SK-N-SH (cell line): ENCODE results near the gene ZNF764. TPM values are rescaled to one million over a fixed set of nuclear protein-coding genes. Genes with fewer than 3 reads are reported as not detected.

Experiments used
- CTCF ChIA-PET: fragments of 300-600, 350-600 bp; formaldehyde crosslinking; extraction: SDS; loops from one replicate; lab custom pipeline; 2021; lab: Yijun Ruan, JAX
- POLR2A ChIA-PET: fragments of 350-600 bp; sonication (Branson Sonifier 250); formaldehyde crosslinking; extraction: SDS; loops from one replicate; lab custom pipeline; 2020; ENCODE audit warnings: antibody characterized with exemption, inconsistent platforms; lab: Yijun Ruan, JAX
- DNase-seq: peaks from one replicate; pipeline ENCODE4 v3.0.0; 2012
- H2AFZ ChIP-seq: fragments of 200-600 bp; sonication (generic); 2 replicates; pipeline ENCODE4 v1.8.1; 2016; ENCODE audit warnings: antibody characterized with exemption, mild to moderate bottlenecking, low read depth
- H3F3A ChIP-seq: fragments of 200-600 bp; sonication (generic); replicated peaks from 2 replicates; pipeline ENCODE3; 2016; ENCODE audit warnings: antibody characterized with exemption, mild to moderate bottlenecking; ENCODE audit not compliant: insufficient read depth
- H3K27ac ChIP-seq, 2 experiments: fragments of 200-500 bp in 1 of 2; fragments of 200-600 bp in 1 of 2; sonication (Bioruptor generic) in 1 of 2; sonication (generic), shearing (Covaris generic) in 1 of 2; 2 replicates each; pipeline versions ENCODE4 v1.5.1 to v1.6.1; 2014 to 2016; ENCODE audit warnings: low read depth in 2 of 2, inconsistent platforms in 1 of 2, low read length in 1 of 2, mild to moderate bottlenecking in 1 of 2, mixed read lengths in 1 of 2
- H3K27me3 ChIP-seq: fragments of 200-600 bp; sonication (generic), shearing (Covaris generic); 2 replicates; pipeline ENCODE4 v1.6.1; 2016; ENCODE audit warnings: mixed run types; ENCODE audit not compliant: insufficient read depth
- H3K36me3 ChIP-seq, 2 experiments: fragments of 200-500 bp in 1 of 2; fragments of 200-600 bp in 1 of 2; sonication (Bioruptor generic) in 1 of 2; sonication (generic) in 1 of 2; replicated peaks in 1 of 2; 2 replicates each; pipeline versions ENCODE3 to v1.5.1; 2014 to 2016; ENCODE audit warnings: low read length in 1 of 2, mild to moderate bottlenecking in 1 of 2; ENCODE audit not compliant: insufficient read depth in 2 of 2, control insufficient read depth in 1 of 2
- H3K4me1 ChIP-seq, 2 experiments: fragments of 200-500 bp in 1 of 2; fragments of 200-600 bp in 1 of 2; sonication (Bioruptor generic) in 1 of 2; sonication (generic), shearing (Covaris generic) in 1 of 2; 2 replicates each; pipeline versions ENCODE4 v1.5.1 to v1.6.1; 2014 to 2016; ENCODE audit warnings: low read depth in 1 of 2, low read length in 1 of 2, mixed run types in 1 of 2; ENCODE audit not compliant: insufficient read depth in 2 of 2, control insufficient read depth in 1 of 2
- H3K4me2 ChIP-seq: fragments of 200-600 bp; sonication (generic), shearing (Covaris generic); 2 replicates; pipeline ENCODE4 v1.6.1; 2017; ENCODE audit warnings: mixed run types
- H3K4me3 ChIP-seq, 2 experiments: fragments of 200-500 bp in 1 of 2; fragments of 200-600 bp in 1 of 2; sonication (Bioruptor generic) in 1 of 2; sonication (generic), shearing (Covaris generic) in 1 of 2; 2 replicates each; pipeline versions ENCODE4 v1.5.1 to v1.8.1; 2014 to 2016; ENCODE audit warnings: low read depth in 2 of 2, inconsistent platforms in 1 of 2, low read length in 1 of 2, mild to moderate bottlenecking in 1 of 2, mixed read lengths in 1 of 2, moderate library complexity in 1 of 2
- H3K79me2 ChIP-seq: fragments of 200-600 bp; sonication (generic); 2 replicates; pipeline ENCODE4 v1.8.1; 2017; ENCODE audit warnings: mild to moderate bottlenecking; ENCODE audit not compliant: insufficient read depth
- H3K9ac ChIP-seq: fragments of 200-600 bp; sonication (generic); 2 replicates; pipeline ENCODE4 v1.6.1; 2017; ENCODE audit warnings: mixed run types
- H3K9me2 ChIP-seq: fragments of 200-600 bp; sonication (generic); 2 replicates; pipeline ENCODE4 v1.6.1; 2017; ENCODE audit warnings: mixed run types
- H3K9me3 ChIP-seq: fragments of 200-600 bp; sonication (generic); 2 replicates; pipeline ENCODE4 v1.6.1; 2017; ENCODE audit warnings: mixed run types, mild to moderate bottlenecking, moderate library complexity
- H4K20me1 ChIP-seq: fragments of 200-600 bp; sonication (generic); 2 replicates; pipeline ENCODE4 v1.6.1; 2017; ENCODE audit warnings: mild to moderate bottlenecking, mixed run types; ENCODE audit not compliant: insufficient read depth
- CHD2 ChIP-seq: fragments of 150-350 bp; IDR thresholded peaks from 2 replicates; pipeline ENCODE4 v1.6.1; 2018; ENCODE audit warnings: low read length; ENCODE audit not compliant: partially characterized antibody
- CTCF ChIP-seq: fragments of 200-600 bp; sonication (generic); IDR thresholded peaks from 2 replicates; pipeline ENCODE4 v1.6.1; 2017; ENCODE audit warnings: antibody characterized with exemption, mild to moderate bottlenecking, moderate library complexity
- MXI1 ChIP-seq: IDR thresholded peaks from 2 replicates; pipeline ENCODE4 v1.6.1; 2012; ENCODE audit warnings: mild to moderate bottlenecking, low read depth, low read length, improper control_type of control experiment
- NFIC ChIP-seq: IDR thresholded peaks from 2 replicates; pipeline ENCODE4 v1.4.0; 2012; ENCODE audit warnings: borderline replicate concordance
- NRF1 ChIP-seq: IDR thresholded peaks from 2 replicates; pipeline ENCODE4 v1.6.1; 2012; ENCODE audit warnings: low read depth, mild to moderate bottlenecking, low read length
- PBX3 ChIP-seq: IDR thresholded peaks from 2 replicates; pipeline ENCODE4; 2012
- POLR2AphosphoS5 ChIP-seq: IDR thresholded peaks from 2 replicates; pipeline ENCODE4 v1.6.1; 2012; ENCODE audit warnings: low read depth, low read length
- REST ChIP-seq: IDR thresholded peaks from 2 replicates; pipeline ENCODE4 v1.6.1; 2012; ENCODE audit warnings: mild to moderate bottlenecking, low read depth, low read length, moderate library complexity
- RFX5 ChIP-seq: IDR thresholded peaks from 2 replicates; pipeline ENCODE4 v1.6.1; 2012; ENCODE audit warnings: mild to moderate bottlenecking, improper control_type of control experiment, low read length
- SIN3A ChIP-seq: IDR thresholded peaks from 2 replicates; pipeline ENCODE4 v1.6.1; 2012; ENCODE audit warnings: low read depth, mild to moderate bottlenecking, low read length, moderate library complexity, borderline replicate concordance
- ZBTB33 ChIP-seq: IDR thresholded peaks from 2 replicates; pipeline ENCODE4 v1.4.0; 2012; ENCODE audit warnings: low read depth, borderline replicate concordance
- WGBS: methylation state at CpG from one replicate; pipeline ENCODE4 v1.1.6; 2017; ENCODE audit warnings: low lambda C conversion rate; 5-methylcytosine and 5-hydroxymethylcytosine counted together
- polyA plus RNA-seq, 3 experiments: library from polyadenylated mRNA; depleted of rRNA; stranded (reverse); fragments of >200 nt; gene quantifications; 2 replicates each; pipeline ENCODE4 v1.2.3, GENCODE V29; 2012

The ZNF764 gene
- polyA plus RNA-seq, 1 of the 3 experiments (the other 2 are of a cell fraction): 2.8 TPM

- Histone ChIP-seq H3K9me3 (no peaks in the 10 kb centered on the region), H3F3A (peaks cover 2% of the 10 kb centered on the region), H3K4me2 (no peak overlapping the region), H3K27me3 (no peaks in the 10 kb centered on the region), H3K36me3 (no peaks in the 10 kb centered on the region), H3K9me2 (no peaks in the 10 kb centered on the region), H3K4me3 (no peak overlapping the region), H3K27ac (no peak overlapping the region), H2AFZ (no peak overlapping the region), H4K20me1 (no peaks in the 10 kb centered on the region), H3K9ac (no peak overlapping the region), H3K4me1 (no peaks in the 10 kb centered on the region), H3K79me2 (no peaks in the 10 kb centered on the region)
- POLR2A ChIA-PET: no interaction called here
- CTCF ChIA-PET: interaction anchor here (1.0 kb wide), 1 partner anchor 14 kb away, joined by 3 read pairs; no protein-coding TSS in a partner anchor
- no peak for TF ChIP-seq SIN3A
- no peak for TF ChIP-seq REST
- no peak for TF ChIP-seq CTCF
- no peak for TF ChIP-seq PBX3
- no peak for TF ChIP-seq MXI1
- TF ChIP-seq ZBTB33: no peak
- TF ChIP-seq NRF1: no peak
- no peak for TF ChIP-seq CHD2
- TF ChIP-seq RFX5: no peak
- TF ChIP-seq NFIC: no peak
- TF ChIP-seq POLR2AphosphoS5: no peak
- DNase-seq: no peak
- WGBS: 92% methylated on average over 5 of the region's 5 CpGs
Observed at GRCh38 chr16:30543067-30543466, 15.1 kb downstream of the ZNF764 start.
